ENCODE data around the gene MTA1.

DNA sequence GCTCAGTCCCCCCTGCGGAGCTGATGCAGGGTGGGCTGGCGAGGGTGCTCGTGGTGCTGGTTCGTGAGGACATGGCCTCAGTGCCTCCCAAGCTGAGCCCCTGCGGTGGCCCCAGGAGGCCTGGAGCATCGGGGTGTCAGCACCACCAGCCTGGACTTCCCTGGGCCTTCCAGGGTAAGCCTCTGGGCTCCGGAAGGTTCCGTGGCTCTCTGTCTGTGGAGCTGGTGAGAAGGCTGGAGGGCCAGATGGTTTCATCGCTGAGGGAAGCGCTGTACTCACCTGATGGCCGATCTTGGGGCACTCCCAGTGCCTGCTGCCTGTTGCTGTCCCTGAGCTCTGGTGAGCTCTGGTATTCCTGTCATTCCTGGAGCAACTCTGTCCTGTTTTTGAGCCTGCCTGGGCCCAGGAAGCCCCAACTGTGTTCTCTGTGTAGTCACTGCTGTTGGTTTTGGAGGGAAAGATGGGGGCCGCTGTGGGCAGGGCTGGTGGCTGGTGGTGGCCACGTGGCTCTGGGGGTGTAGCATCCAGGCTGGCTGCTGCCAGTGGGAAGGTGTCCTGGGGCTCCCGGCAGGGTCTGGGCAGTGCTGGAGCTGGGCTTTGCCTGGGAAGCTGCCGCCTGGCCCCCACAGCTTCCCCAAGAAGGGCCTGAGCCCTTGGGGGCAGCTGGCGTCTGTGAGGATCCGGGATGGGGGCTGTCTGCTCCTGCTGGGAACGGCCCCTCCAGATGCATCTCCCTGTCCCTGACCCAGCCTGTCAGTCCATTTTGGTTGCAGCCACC lies 18.3 kb downstream of the MTA1 start:
- TF ChIP-seq, protein P1, sequence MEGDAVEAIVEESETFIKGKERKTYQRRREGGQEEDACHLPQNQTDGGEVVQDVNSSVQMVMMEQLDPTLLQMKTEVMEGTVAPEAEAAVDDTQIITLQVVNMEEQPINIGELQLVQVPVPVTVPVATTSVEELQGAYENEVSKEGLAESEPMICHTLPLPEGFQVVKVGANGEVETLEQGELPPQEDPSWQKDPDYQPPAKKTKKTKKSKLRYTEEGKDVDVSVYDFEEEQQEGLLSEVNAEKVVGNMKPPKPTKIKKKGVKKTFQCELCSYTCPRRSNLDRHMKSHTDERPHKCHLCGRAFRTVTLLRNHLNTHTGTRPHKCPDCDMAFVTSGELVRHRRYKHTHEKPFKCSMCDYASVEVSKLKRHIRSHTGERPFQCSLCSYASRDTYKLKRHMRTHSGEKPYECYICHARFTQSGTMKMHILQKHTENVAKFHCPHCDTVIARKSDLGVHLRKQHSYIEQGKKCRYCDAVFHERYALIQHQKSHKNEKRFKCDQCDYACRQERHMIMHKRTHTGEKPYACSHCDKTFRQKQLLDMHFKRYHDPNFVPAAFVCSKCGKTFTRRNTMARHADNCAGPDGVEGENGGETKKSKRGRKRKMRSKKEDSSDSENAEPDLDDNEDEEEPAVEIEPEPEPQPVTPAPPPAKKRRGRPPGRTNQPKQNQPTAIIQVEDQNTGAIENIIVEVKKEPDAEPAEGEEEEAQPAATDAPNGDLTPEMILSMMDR (conservative IDR thresholded peaks at IDR 0.05; ENCODE audit: low read length): no peak
- TF ChIP-seq EZH2phosphoT487 (IDR thresholded peaks at IDR 0.05; ENCODE audit: borderline replicate concordance, low read depth, low read length): no peak

All from OCI-LY7 (cell line).